Occipital lobe (tissue), 2 donors: Measurements from ENCODE around the gene BCL2. TPM values are rescaled to one million over a fixed set of nuclear protein-coding genes. Genes with fewer than 3 reads are reported as not detected.

Experiments used
- DNase-seq: peaks from one replicate; lab custom pipeline; 2025; lab: John Stamatoyannopoulos, UW
- total RNA-seq: library from RNA; depleted of rRNA; stranded (reverse); fragments of >200 nt; gene quantifications from one replicate; pipeline ENCODE4 v1.2.3, GENCODE V29; 2014

The BCL2 gene
- total RNA-seq, 1 donor from 2014 or later: 30.6 TPM

DNA sequence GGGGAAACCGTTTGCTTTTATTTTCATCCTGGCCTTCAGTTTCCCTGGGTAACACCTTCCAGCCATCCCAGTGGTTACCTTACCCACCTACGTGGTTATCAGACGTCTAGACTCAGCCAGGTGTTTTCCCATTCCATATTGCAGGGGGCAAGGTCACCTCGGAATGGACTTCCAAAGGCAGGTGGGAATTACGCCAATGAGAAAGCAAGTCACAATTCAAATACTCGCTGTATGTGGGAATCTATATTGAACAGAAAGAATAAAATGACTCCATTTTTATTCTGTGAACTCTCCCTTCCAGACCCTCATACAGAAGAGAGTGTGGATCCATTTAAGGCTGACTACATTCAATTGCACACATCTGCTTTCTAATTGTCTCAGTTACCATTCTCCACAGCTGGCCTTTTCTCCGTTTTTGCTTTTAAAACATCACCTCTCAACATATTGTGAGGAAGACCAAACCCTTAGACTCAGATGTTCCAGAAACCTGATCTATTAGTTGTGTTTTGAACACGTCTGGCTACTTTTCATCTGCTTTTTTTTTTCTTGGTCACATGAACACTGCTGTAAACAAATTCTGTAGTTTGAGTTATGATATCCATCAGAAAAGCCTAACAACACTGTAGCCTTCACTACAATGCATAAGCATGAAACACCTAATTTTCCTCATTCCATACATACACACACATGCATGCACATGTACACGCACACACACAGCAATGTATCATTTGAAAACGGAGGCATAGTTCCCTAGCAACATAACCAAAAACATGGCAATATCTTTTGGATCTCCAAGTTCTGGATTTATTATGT, 59.8 kb downstream of the BCL2 start:
- no peak for DNase-seq

DNA sequence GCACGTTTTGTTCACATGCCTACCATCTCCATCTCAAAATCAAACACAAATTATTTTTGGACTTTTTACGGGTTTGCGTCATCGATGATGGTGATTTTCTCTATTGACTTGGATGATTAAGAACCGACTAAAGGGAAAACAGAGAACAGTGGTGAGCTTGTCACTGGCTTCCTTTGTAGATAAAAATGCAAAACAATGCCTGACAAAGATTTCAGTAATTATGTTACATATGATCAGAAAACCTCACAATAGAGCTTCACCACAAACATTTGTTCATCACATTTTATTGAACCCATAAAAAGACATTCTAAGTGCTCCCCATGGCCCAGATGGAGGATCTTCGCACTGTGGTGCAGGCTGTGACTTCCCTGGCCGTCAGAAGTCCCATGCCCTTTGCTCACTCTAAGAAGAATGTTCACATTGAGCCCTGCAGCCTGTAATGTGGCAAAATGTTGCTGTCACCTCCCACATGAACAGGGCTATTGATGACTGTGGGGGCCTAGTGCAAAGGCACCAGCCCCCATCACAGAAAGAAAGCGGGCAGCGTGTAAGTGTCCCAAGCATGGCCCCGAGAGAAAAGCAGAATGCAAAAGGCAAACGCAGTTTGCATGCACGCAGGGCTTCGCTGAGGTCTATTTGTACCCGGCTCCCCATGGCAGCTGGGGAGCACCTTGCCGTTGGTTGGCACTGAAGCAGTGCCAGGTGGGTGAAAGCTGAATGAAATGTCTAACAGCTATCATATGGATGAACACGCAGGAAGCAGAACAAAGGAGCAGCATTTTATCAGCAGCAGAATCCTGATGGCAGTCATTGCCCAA, 60.6 kb downstream of the BCL2 start:
- DNase-seq: no peak

GRCh38 chr18:63257453-63257852, 62.1 kb downstream of the BCL2 start:
- DNase-seq: no peak

DNA sequence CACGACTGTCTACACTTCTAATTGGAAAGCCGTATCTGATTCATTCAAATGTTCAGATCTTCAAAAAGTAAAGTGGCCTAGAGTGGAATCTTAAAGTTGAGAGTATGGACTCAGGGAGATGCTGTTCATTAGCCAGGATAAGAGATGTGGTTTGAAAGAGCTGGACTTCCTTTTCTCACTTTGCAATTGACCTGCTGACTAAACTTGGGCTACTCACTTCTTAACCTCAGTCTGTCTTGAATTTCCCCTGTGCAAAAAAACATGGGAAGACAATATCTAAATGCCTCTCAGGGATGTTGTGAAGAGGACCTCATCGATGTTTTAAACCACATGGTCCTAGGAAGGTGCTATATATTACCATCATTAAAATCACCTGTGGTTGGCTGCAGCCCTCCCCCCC, 64.1 kb downstream of the BCL2 start:
- no peak for DNase-seq

DNA sequence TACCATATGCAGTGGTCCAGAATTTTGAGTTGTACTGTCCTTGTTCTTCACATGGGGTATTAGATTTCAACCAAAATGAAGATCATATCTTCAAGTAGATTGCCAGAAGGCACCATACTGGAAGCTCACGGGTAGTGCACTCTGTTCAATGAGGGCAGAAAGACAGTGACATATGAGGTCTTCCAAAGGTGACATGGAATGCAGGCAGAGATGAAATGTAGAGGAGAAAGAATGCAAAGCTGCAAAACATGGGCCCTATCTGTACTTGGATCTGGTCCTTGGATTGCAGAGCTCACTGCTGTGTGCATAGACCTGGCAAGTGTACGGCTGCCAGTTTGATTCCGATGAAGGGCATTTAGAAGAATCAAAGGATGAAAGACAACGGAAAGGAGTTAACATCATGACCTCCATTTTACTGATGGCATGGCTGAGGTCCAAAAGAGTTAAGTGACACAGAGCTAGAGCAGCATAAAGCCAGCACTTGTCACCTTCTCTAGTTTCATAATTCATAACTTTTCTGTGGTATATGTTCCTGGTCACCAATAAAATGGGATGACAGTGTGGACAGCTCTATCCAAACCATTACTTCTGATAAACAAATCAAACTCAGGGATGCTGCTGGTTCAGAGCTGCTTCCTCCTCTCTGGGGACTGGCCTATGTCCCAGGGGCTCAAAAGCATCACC, 64.7 kb downstream of the BCL2 start:
- DNase-seq: no peak

GRCh38 chr18:63253428-63254372, 65.9 kb downstream of the BCL2 start:
- DNase-seq: no peak

DNA sequence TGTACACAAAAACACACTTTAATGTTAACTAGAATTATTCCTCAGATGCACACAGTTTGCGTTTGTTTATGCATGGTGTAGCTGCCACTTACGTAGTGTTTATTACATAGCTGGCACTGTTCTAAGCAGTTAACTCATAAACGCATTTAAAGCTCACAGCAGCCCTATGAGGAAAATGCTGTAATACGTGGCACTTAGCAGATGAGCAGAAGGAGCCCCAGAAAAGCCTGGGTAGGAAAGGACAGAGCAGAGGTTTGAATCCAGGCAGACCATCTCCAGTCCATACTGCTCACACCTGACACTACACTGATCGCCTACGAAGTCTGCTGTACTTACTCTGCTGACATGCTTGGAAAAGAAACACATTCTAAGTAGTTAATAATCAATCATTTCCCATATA, 66.6 kb downstream of the BCL2 start:
- DNase-seq: no peak

DNA sequence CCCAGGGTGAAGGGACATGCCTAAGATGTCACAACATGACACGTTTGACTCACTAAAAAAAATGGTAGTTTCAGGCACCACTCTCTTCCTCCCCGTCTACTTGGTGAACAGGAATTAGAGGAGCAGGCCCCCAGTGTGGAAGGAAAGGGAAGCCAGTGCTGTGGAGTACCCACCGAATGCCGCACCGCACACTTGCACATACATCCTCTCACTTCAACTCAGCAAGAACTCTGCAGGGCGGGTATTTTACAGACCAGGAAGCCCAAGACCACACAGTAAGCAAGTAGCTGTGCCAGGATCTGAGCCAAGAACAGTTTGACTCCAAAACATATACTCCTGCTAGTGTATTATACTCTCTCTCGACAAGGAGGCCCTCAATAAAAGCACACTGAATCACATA, 69.8 kb downstream of the BCL2 start:
- no peak for DNase-seq

- no peak for DNase-seq
Measured at GRCh38 chr18:63247926-63248325, 71.6 kb downstream of the BCL2 start.

GRCh38 chr18:63247506-63247905, 72.1 kb downstream of the BCL2 start:
- no peak for DNase-seq

GRCh38 chr18:63245600-63245999, 74.0 kb downstream of the BCL2 start:
- no peak for DNase-seq

GRCh38 chr18:63244607-63245006, 75.0 kb downstream of the BCL2 start:
- no peak for DNase-seq

- no peak for DNase-seq
Measured at GRCh38 chr18:63241760-63242159, 77.8 kb downstream of the BCL2 start.

- DNase-seq: no peak
Measured at GRCh38 chr18:63241317-63241712, 78.3 kb downstream of the BCL2 start.

DNA sequence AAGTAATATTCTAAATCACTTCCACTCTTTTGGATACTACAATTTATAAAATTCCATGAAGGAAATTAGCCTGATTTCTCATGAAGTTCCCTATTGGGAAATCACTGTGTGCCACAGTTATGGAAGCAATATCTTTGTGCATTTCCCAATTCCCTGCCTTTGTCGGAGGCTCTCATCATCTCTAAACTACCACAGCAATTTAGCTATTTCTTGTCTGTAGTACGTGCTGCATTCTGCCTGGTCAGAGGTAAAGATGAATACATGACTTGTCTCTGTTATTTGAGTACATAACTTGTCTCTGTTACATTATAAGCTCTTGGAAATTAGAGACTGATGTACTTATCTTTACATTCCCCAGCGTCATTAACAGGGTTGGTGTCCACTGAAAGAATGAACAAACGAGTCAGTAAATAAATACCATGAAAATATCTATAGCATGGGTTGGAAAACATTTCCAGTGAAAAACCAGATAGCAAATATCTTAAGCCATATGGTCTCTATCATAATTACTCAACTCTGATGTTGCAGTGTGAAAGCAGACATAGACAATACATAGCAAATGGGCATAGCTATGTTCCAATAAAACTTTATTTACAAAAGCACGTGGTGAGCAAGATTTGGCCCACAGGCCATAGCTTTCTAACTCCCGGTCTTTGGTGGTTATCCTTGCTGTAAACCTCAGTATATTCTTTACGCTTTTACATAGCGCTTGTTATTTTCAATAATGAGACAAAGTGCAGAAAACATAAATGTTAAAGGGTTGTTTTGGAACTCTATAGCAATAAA, 78.8 kb downstream of the BCL2 start:
- DNase-seq: no peak

- no peak for DNase-seq
Measured at GRCh38 chr18:63238693-63239075, 80.9 kb downstream of the BCL2 start.

- no peak for DNase-seq
Measured at GRCh38 chr18:63237881-63238692, 81.5 kb downstream of the BCL2 start.

DNA sequence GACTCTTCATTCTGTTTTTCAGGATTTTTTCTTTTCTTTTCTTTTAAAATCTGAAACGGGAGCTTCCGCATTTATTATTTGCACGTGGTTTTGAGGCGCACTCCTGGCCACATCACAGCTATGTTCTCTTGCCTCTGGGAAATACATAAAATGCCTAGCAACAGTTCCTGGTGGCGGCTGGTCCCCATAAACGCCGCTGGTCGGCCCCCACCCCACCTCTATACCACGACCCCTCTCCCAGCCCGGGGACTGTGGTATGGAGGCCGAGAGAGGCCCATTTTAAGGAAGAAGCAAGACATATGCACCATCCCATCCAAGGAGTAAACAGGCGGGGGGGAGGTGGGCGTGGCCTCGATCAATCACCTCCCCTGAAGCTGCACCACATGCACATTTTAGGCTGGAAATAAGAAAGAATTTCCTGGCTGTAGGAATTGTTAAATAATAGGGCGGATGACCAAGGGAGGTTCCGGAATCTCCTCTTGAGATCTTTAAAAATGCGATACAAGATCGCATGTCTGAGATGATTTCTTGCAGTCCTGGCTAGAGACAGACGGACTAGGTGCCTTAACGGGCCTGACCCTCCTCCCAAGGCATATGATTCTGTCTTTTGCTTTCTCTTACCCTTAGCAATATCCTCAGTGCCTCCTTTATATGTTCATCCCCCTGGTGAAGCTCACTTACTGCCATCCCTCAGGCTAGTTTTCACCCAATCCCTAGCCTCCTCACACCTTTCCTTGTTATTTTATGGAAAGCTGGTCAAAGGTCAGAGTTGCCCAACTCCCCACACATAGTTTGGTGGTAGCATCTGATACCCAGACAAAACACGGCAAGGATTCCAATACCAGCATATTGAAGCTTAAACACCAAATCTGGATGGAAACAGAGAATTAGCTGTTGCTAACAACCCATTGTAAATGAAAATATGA, 82.4 kb downstream of the BCL2 start:
- DNase-seq: no peak
